CD4-positive, alpha-beta T cell treated with Interleukin-21 for 1 hour (primary cell): ENCODE measurements around the gene MTMR11.
A peak's percentile ranks its signal among the peaks of the same experiment; 100 is the strongest.
"Not testable (repeated sequence)": the region's sequence is repeated elsewhere in the genome, so short reads cannot be mapped to it uniquely, and the experiment has no call there.

Experiments
- DNase-seq: peaks from one replicate; pipeline ENCODE4 v3.0.0-alpha.2; 2020

The MTMR11 gene

DNA sequence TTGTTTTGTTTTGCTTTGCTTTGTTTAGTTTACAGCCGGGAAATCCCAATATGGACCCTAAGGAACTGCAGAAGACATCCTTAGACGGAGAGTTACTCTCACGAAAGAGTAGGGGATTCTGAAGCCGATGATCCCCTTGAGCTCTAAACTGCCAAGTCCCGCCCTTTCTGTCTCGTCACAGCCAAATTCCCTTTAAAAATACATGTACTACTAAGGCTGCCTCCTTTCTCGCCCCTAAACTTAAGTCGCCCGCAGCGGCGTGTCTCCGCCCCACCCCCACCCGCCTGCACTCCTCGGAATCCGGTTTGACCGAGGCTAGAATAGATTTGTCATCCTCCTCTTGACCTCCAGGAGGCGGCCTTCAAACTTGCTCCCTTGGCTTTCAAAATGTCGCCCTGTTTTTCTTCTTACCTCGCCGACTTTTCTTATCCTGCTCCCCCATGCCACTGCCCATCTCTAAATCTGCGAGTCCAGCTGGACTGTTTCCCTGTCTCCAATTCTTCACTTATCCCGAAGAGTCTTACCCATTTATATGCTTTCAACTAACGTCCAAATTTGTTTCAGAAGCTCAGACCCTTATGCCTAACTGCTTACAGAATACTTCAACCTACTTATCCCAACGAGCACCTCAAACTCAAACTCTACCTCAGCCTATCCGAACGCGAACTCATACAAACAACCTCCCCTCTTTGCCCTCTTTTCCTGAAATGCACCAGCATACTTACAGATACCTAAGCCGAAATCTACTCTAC is 48.3 kb downstream of the MTMR11 start:
- DNase-seq: peak; percentile 88

- DNase-seq: peak; percentile 97
Observed at GRCh38 chr1:149887456-149888246, 49.0 kb downstream of the MTMR11 start.

GRCh38 chr1:149887196-149887455 is 49.6 kb downstream of the MTMR11 start:
- DNase-seq: not testable (repeated sequence)

- peak; percentile 98 for DNase-seq
Observed at GRCh38 chr1:149886396-149887195, 50.1 kb downstream of the MTMR11 start.

DNA sequence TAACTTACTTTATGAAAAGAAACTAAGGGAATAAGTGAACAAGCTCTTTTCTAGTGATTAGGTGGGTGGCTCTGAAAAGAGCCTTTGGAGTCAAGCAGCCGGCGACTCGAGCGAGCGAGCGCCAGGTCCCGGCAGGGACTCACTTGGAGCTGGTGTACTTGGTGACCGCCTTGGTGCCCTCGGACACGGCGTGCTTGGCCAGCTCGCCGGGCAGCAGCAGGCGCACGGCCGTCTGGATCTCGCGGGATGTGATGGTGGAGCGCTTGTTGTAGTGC is 50.6 kb downstream of the MTMR11 start:
- DNase-seq: not testable (repeated sequence)

DNA sequence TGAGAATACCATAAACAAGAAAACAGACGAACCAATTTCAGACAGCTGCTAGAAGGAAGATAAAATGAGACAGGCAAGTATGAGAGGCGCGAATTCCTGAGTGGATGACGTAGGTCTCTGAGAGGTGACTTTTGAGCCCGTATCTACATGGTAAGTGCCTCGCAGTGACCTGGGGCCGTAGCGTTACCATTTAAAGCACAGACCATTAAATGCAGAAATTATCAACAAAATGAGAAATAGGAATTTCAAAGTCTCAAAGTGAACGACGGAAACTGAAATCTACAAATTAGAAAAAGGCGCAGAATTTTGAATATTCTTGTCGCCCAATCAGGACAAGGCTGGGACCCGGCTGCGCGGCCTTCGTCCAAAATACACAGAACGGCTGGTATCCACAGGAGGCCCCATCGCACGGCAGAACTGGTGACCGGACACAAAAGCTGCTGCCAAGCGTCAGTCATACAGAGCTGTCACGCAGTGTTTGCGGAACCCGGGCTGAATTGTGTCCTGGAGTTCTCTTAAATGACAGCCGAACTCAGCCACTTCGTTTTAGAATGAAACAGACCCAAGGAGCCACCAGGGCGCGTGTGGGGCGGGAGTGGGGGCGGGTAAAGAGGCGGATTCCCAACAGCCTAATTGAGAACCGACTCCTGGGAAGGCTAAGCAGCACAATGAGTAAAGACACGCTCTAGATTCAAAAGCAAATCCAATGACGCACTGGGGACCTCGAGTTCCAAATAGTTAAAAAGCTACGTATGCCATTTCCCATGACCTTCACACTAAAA is 51.1 kb downstream of the MTMR11 start:
- DNase-seq: peak; percentile 70

GRCh38 chr1:149884433-149885338 is 52.0 kb downstream of the MTMR11 start:
- peak; percentile 20 for DNase-seq

DNA sequence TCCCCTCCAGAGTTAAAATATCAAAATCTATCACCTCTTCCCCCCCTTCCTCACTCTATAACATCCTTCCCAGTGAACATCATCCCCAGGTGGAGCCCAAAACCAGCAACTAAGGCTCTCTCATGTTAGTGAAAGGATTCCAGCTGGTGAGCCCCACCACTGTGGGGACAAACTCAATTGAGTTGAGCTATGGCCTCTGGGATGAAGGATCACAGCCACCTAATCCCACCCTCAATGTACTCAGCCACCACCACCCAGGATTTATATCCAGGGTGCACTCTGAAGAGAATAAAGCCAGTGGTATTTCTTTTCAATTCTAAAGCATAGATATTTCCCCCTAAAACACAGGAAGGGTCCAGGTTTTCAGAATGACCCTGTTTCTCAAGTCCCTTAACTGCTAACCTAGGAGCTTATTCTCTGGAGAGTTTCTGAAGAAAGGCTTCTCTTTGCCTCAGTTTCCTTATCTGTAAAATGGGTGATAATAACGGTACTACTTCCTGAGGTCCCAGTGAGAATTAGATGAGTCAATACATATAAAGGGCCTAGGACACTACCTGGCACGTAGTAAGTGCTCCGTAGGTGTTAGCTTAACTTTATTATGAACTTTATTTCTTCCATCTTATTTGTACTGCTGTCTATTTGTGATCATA is 53.0 kb downstream of the MTMR11 start:
- no peak for DNase-seq

- DNase-seq: no peak
Observed at GRCh38 chr1:149881876-149882275, 54.8 kb downstream of the MTMR11 start.

GRCh38 chr1:149879556-149879955 is 57.1 kb downstream of the MTMR11 start:
- DNase-seq: peak; percentile 30
